ACC112 (cell line): ENCODE measurements around the gene C5orf15.
"Not testable (repeated sequence)": the region's sequence is repeated elsewhere in the genome, so short reads cannot be mapped to it uniquely, and the experiment has no call there.

Experiments used
- H2AFZ ChIP-seq: fragments of 200-600 bp; sonication (generic); one replicate; pipeline ENCODE4 v1.6.0; 2017; ENCODE audit warnings: antibody characterized with exemption, low read length; ENCODE audit not compliant: unreplicated experiment
- H3K27ac ChIP-seq: fragments of 200-600 bp; sonication (generic); 2 replicates; pipeline ENCODE4 v1.5.1; 2014; ENCODE audit warnings: low read depth, mild to moderate bottlenecking, antibody characterized with exemption, low read length, moderate library complexity
- H3K27me3 ChIP-seq: fragments of 200-600 bp; sonication (generic); 2 replicates; pipeline ENCODE4 v1.6.1; 2014; ENCODE audit warnings: mild to moderate bottlenecking, antibody characterized with exemption, low read length, moderate library complexity, mixed read lengths; ENCODE audit not compliant: insufficient read depth
- H3K36me3 ChIP-seq: fragments of 200-600 bp; sonication (generic); 2 replicates; pipeline ENCODE4 v1.6.1; 2016; ENCODE audit warnings: mild to moderate bottlenecking, antibody characterized with exemption, low read length, moderate library complexity, mixed read lengths; ENCODE audit not compliant: insufficient read depth
- H3K4me1 ChIP-seq: fragments of 200-600 bp; sonication (generic); one replicate; pipeline ENCODE4 v1.6.1; 2016; ENCODE audit warnings: low read length, mixed read lengths; ENCODE audit not compliant: insufficient read depth, unreplicated experiment, control insufficient read depth
- H3K4me3 ChIP-seq: fragments of 200-600 bp; sonication (generic); 2 replicates; pipeline ENCODE4 v1.5.1; 2014; ENCODE audit warnings: mild to moderate bottlenecking, low read depth, low read length
- H3K79me2 ChIP-seq: fragments of 200-600 bp; sonication (generic); one replicate; pipeline ENCODE4 v1.6.0; 2016; ENCODE audit warnings: low read length; ENCODE audit not compliant: control insufficient read depth, unreplicated experiment, insufficient read depth

Gene C5orf15

GRCh38 chr5:133977161-133977787 lies 8.8 kb upstream of the C5orf15 start:
- Histone ChIP-seq H3K36me3 (peaks cover 27% of the 10 kb centered on the region), H3K4me3 (no peak overlapping the region), H2AFZ (no peak overlapping the region), H3K27me3 (no peaks in the 10 kb centered on the region), H3K27ac (peak overlapping the region; percentile 74), H3K79me2 (peaks cover 25% of the 10 kb centered on the region), H3K4me1 (peaks cover 14% of the 10 kb centered on the region)

- not testable (repeated sequence) for H3K4me3 ChIP-seq, H2AFZ ChIP-seq, H3K27me3 ChIP-seq, H3K27ac ChIP-seq
- Histone ChIP-seq H3K4me1 (peaks cover 14% of the 10 kb centered on the region), H3K79me2 (peaks cover 14% of the 10 kb centered on the region), H3K36me3 (peaks cover 21% of the 10 kb centered on the region)
Observed at GRCh38 chr5:133975546-133975945, 7.1 kb upstream of the C5orf15 start.

GRCh38 chr5:133974142-133974541 lies 5.7 kb upstream of the C5orf15 start:
- Histone ChIP-seq H3K4me1 (peaks cover 26% of the 10 kb centered on the region), H3K79me2 (peaks cover 6% of the 10 kb centered on the region), H3K4me3 (no peak overlapping the region), H3K27me3 (no peaks in the 10 kb centered on the region), H3K27ac (no peak overlapping the region), H3K36me3 (peaks cover 21% of the 10 kb centered on the region), H2AFZ (no peak overlapping the region)

GRCh38 chr5:133970325-133970909 lies 2.0 kb upstream of the C5orf15 start:
- Histone ChIP-seq H3K4me3 (no peak overlapping the region), H3K79me2 (peaks cover 27% of the 10 kb centered on the region), H3K4me1 (peaks cover 26% of the 10 kb centered on the region), H2AFZ (no peak overlapping the region), H3K27me3 (no peaks in the 10 kb centered on the region), H3K36me3 (peaks cover 13% of the 10 kb centered on the region; the same call in 1 of the 2 replicates), H3K27ac (peak overlapping the region; percentile 17; the same call in 1 of the 2 replicates)

GRCh38 chr5:133969654-133970324 lies 1.4 kb upstream of the C5orf15 start:
- H3K27me3 ChIP-seq, result no peaks in the 10 kb centered on the region
- peaks cover 33% of the 10 kb centered on the region for H3K79me2 ChIP-seq
- H2AFZ ChIP-seq, result no peak overlapping the region
- peak overlapping the region; percentile 17 for H3K27ac ChIP-seq
- H3K36me3 ChIP-seq, result peaks cover 15% of the 10 kb centered on the region
- peak overlapping the region; percentile 59 for H3K4me3 ChIP-seq
- H3K4me1 ChIP-seq, result peaks cover 26% of the 10 kb centered on the region

GRCh38 chr5:133967698-133968203 lies 674 bp downstream of the C5orf15 start:
- peaks cover 52% of the 10 kb centered on the region for H3K79me2 ChIP-seq
- H2AFZ ChIP-seq, result peak overlapping the region; percentile 51
- peak overlapping the region; percentile 77 for H3K27ac ChIP-seq
- H3K4me3 ChIP-seq, result peak overlapping the region; percentile 92
- H3K36me3 ChIP-seq, result peaks cover 21% of the 10 kb centered on the region
- no peaks in the 10 kb centered on the region for H3K27me3 ChIP-seq
- peaks cover 32% of the 10 kb centered on the region for H3K4me1 ChIP-seq

- H3K4me3 ChIP-seq, result peak overlapping the region; percentile 92
Observed at GRCh38 chr5:133967124-133967523, 1.3 kb downstream of the C5orf15 start.

GRCh38 chr5:133966090-133966489 lies 2.3 kb downstream of the C5orf15 start:
- H3K79me2 ChIP-seq, result peaks cover 64% of the 10 kb centered on the region
- no peak overlapping the region for H2AFZ ChIP-seq
- H3K36me3 ChIP-seq, result peaks cover 21% of the 10 kb centered on the region
- H3K4me1 ChIP-seq, result peaks cover 40% of the 10 kb centered on the region
- H3K27ac ChIP-seq, result no peak overlapping the region
- H3K4me3 ChIP-seq, result no peak overlapping the region
- no peaks in the 10 kb centered on the region for H3K27me3 ChIP-seq

More at GRCh38 chr5:133967124-133967523, 1.3 kb downstream of the C5orf15 start:
- H2AFZ ChIP-seq, result no peak overlapping the region
- H3K79me2 ChIP-seq, result peaks cover 58% of the 10 kb centered on the region
- peaks cover 21% of the 10 kb centered on the region for H3K36me3 ChIP-seq
- H3K27ac ChIP-seq, result peak overlapping the region; percentile 77
- H3K27me3 ChIP-seq, result no peaks in the 10 kb centered on the region
- H3K4me1 ChIP-seq, result peaks cover 38% of the 10 kb centered on the region

GRCh38 chr5:133963493-133964128 lies 4.8 kb downstream of the C5orf15 start:
- Histone ChIP-seq H3K36me3 (peaks cover 25% of the 10 kb centered on the region), H3K27me3 (no peaks in the 10 kb centered on the region), H3K79me2 (peaks cover 77% of the 10 kb centered on the region), H3K4me3 (no peak overlapping the region), H2AFZ (no peak overlapping the region), H3K27ac (peak overlapping the region; percentile 50), H3K4me1 (peaks cover 27% of the 10 kb centered on the region)

- H3K36me3 ChIP-seq, result peaks cover 26% of the 10 kb centered on the region
- H3K27ac ChIP-seq, result peak overlapping the region; percentile 50
- H3K79me2 ChIP-seq, result peaks cover 75% of the 10 kb centered on the region
Observed at GRCh38 chr5:133962801-133963476, 5.5 kb downstream of the C5orf15 start.

More at GRCh38 chr5:133962801-133963476, 5.5 kb downstream of the C5orf15 start:
- Histone ChIP-seq H3K4me3 (no peak overlapping the region), H3K27me3 (no peaks in the 10 kb centered on the region), H3K4me1 (peaks cover 27% of the 10 kb centered on the region), H2AFZ (no peak overlapping the region)
